ENCODE data around the gene HOXB7.

HOXB7 gene

GRCh38 chr17:48577946-48578615 lies 32.7 kb downstream of the HOXB7 start, which contains the start of gene HOXB4:
HOXB4 (minus strand) TSS chr17:48578350; CDS start chr17:48578319, 31 bp downstream.
- no peak for DNase-seq

GRCh38 chr17:48577330-48577945 lies 33.4 kb downstream of the HOXB7 start:
- no peak for DNase-seq

GRCh38 chr17:48576479-48577309 lies 34.1 kb downstream of the HOXB7 start:
- no peak for DNase-seq

- no peak for DNase-seq
Measured at GRCh38 chr17:48575673-48576478, 34.9 kb downstream of the HOXB7 start.

- DNase-seq: no peak
Measured at GRCh38 chr17:48575066-48575582, 35.7 kb downstream of the HOXB7 start.

GRCh38 chr17:48574505-48575065 lies 36.2 kb downstream of the HOXB7 start:
- DNase-seq: no peak

GRCh38 chr17:48571826-48572417 lies 38.9 kb downstream of the HOXB7 start:
- DNase-seq: no peak

GRCh38 chr17:48571024-48571818 lies 39.6 kb downstream of the HOXB7 start:
- no peak for DNase-seq

- no peak for DNase-seq
Measured at GRCh38 chr17:48570325-48571023, 40.3 kb downstream of the HOXB7 start.

- DNase-seq: no peak
Measured at GRCh38 chr17:48569674-48570324, 41.0 kb downstream of the HOXB7 start.

- DNase-seq: no peak
Measured at GRCh38 chr17:48569240-48569582, 41.6 kb downstream of the HOXB7 start.

GRCh38 chr17:48568499-48569239 lies 42.1 kb downstream of the HOXB7 start:
- DNase-seq: no peak

GRCh38 chr17:48567646-48568354 lies 43.0 kb downstream of the HOXB7 start:
- DNase-seq: no peak

GRCh38 chr17:48567209-48567608 lies 43.6 kb downstream of the HOXB7 start:
- no peak for DNase-seq

- DNase-seq: no peak
Measured at GRCh38 chr17:48566717-48567116, 44.1 kb downstream of the HOXB7 start.

- DNase-seq: no peak
Measured at GRCh38 chr17:48565925-48566710, 44.7 kb downstream of the HOXB7 start.

- no peak for DNase-seq
Measured at GRCh38 chr17:48565022-48565554, 45.7 kb downstream of the HOXB7 start.

Data from NCI-H82 (cell line).